Measurements from ENCODE around the gene ST3GAL2. TPM values are rescaled to one million over a fixed set of nuclear protein-coding genes. Genes with fewer than 3 reads are reported as not detected.
A peak's percentile ranks its signal among the peaks of the same experiment; 100 is the strongest.

The ST3GAL2 gene
- polyA plus RNA-seq (2013, experiment 1 of 2; ENCODE audit: insufficient read length): 51.0 TPM
- 45.9 TPM for polyA plus RNA-seq (2013, experiment 2 of 2; ENCODE audit: insufficient read length)

GRCh38 chr16:70438969-70439862 is at the start of gene ST3GAL2:
ST3GAL2 (minus strand) TSS chr16:70439100; CDS start chr16:70398530, 40,570 bp downstream.
- DNase-seq: peak; percentile 98

GRCh38 chr16:70484867-70485266 is 46.0 kb upstream of the ST3GAL2 start:
- no peak for DNase-seq

- DNase-seq: no peak
Measured at GRCh38 chr16:70483426-70483825, 44.5 kb upstream of the ST3GAL2 start.

- DNase-seq: no peak
Measured at GRCh38 chr16:70482624-70483023, 43.7 kb upstream of the ST3GAL2 start.

- peak; percentile 23 for DNase-seq
Measured at GRCh38 chr16:70481929-70482536, 43.1 kb upstream of the ST3GAL2 start.

GRCh38 chr16:70480127-70481105 is 41.5 kb upstream of the ST3GAL2 start:
- DNase-seq: no peak

- DNase-seq: peak; percentile 17
Measured at GRCh38 chr16:70478912-70479341, 40.0 kb upstream of the ST3GAL2 start.

GRCh38 chr16:70478169-70478568 is 39.3 kb upstream of the ST3GAL2 start:
- no peak for DNase-seq

- peak; percentile 70 for DNase-seq
Measured at GRCh38 chr16:70476272-70477020, 37.5 kb upstream of the ST3GAL2 start.

GRCh38 chr16:70475054-70475871 is 36.4 kb upstream of the ST3GAL2 start:
- DNase-seq: no peak

GRCh38 chr16:70474320-70475053 is 35.6 kb upstream of the ST3GAL2 start:
- DNase-seq: no peak

GRCh38 chr16:70473446-70474319 is 34.8 kb upstream of the ST3GAL2 start:
- no peak for DNase-seq

- no peak for DNase-seq
Measured at GRCh38 chr16:70472786-70473433, 34.0 kb upstream of the ST3GAL2 start.

GRCh38 chr16:70470927-70471341 is 32.0 kb upstream of the ST3GAL2 start:
- DNase-seq: no peak

- DNase-seq: no peak
Measured at GRCh38 chr16:70470141-70470926, 31.4 kb upstream of the ST3GAL2 start.

- no peak for DNase-seq
Measured at GRCh38 chr16:70468776-70469525, 30.1 kb upstream of the ST3GAL2 start.

- no peak for DNase-seq
Measured at GRCh38 chr16:70467608-70468007, 28.7 kb upstream of the ST3GAL2 start.
